ENCODE data around the gene TMC6. TPM values are rescaled to one million over a fixed set of nuclear protein-coding genes. Genes with fewer than 3 reads are reported as not detected.

The TMC6 gene
- total and polyA plus RNA-seq, 2 of the 13 experiments (the other 11 are each of a cell fraction or from before 2014, with no cell fraction given) = 48.4 to 99.1 TPM

- TF ChIP-seq ZBED4 (CRISPR knock-in tag; IDR thresholded peaks at IDR 0.05; ENCODE audit: borderline replicate concordance) = no peak
- no peak for TF ChIP-seq RFX1 (IDR thresholded peaks at IDR 0.05)
- TF ChIP-seq ZNF674 (CRISPR knock-in tag; IDR thresholded peaks at IDR 0.05; ENCODE audit: low read depth) = no peak
- TF ChIP-seq MAF1 (CRISPR knock-in tag; IDR thresholded peaks at IDR 0.05; ENCODE audit: borderline replicate concordance) = no peak
- no peak for TF ChIP-seq ZNF557 (CRISPR knock-in tag; IDR thresholded peaks at IDR 0.05)
- no peak for TF ChIP-seq ZNF839 (CRISPR knock-in tag; IDR thresholded peaks at IDR 0.05; ENCODE audit: borderline replicate concordance)
- TF ChIP-seq AGO1 (IDR thresholded peaks at IDR 0.05; ENCODE audit: low read depth, low read length, poor library complexity, severe bottlenecking) = no peak
- no peak for TF ChIP-seq ZNF713 (CRISPR knock-in tag; IDR thresholded peaks at IDR 0.05)
- TF ChIP-seq BRD4 (CRISPR knock-in tag; IDR thresholded peaks at IDR 0.05) = no peak
- no peak for TF ChIP-seq ZNF335 (CRISPR knock-in tag; IDR thresholded peaks at IDR 0.05)
- no peak for TF ChIP-seq ZNF234 (CRISPR knock-in tag; conservative IDR thresholded peaks at IDR 0.05)
- TF ChIP-seq ZMYM2 (CRISPR knock-in tag; IDR thresholded peaks at IDR 0.05) = no peak
- TF ChIP-seq HDAC1 (CRISPR knock-in tag; IDR thresholded peaks at IDR 0.05) = peak; percentile 38
- TF ChIP-seq ZNF180 (CRISPR knock-in tag; IDR thresholded peaks at IDR 0.05; ENCODE audit: borderline replicate concordance, low read depth) = no peak
- no peak for TF ChIP-seq E2F1 (CRISPR knock-in tag; IDR thresholded peaks at IDR 0.05)
- no peak for TF ChIP-seq ZNF121 (CRISPR knock-in tag; IDR thresholded peaks at IDR 0.05)
- no peak for TF ChIP-seq ZNF224 (CRISPR knock-in tag; IDR thresholded peaks at IDR 0.05)
- TF ChIP-seq CREB3 (CRISPR knock-in tag; IDR thresholded peaks at IDR 0.05) = no peak
- TF ChIP-seq SKI (IDR thresholded peaks at IDR 0.05; ENCODE audit: partially characterized antibody) = no peak
- peak in 1 of 2 experiments; percentile 32; a peak in 1 of 4 replicates for TF ChIP-seq KLF16 (CRISPR knock-in tag; IDR thresholded peaks at IDR 0.05)
- TF ChIP-seq ZNF724P (CRISPR knock-in tag; IDR thresholded peaks at IDR 0.05; ENCODE audit: borderline replicate concordance) = no peak
- no peak for TF ChIP-seq ZZZ3 (CRISPR knock-in tag; IDR thresholded peaks at IDR 0.05; ENCODE audit: borderline replicate concordance)
- no peak; the same call in 1 of the 2 replicates for TF ChIP-seq ZNF616 (CRISPR knock-in tag; IDR thresholded peaks at IDR 0.05; ENCODE audit: low read depth)
- no peak for TF ChIP-seq ZNF274 (CRISPR knock-in tag; IDR thresholded peaks at IDR 0.05)
- no peak for TF ChIP-seq HHEX (CRISPR knock-in tag; IDR thresholded peaks at IDR 0.05)
- TF ChIP-seq ZNF44 (CRISPR knock-in tag; IDR thresholded peaks at IDR 0.05) = no peak
- no peak for TF ChIP-seq BORCS8-MEF2B (CRISPR knock-in tag; IDR thresholded peaks at IDR 0.05)
Measured at GRCh38 chr17:78137392-78138203, 9.0 kb upstream of the TMC6 start (continued).

Measured in HepG2 (cell line).